Chondrocyte (in vitro differentiated cells): Measurements from ENCODE around the gene KCNMB1. TPM values are rescaled to one million over a fixed set of nuclear protein-coding genes. Genes with fewer than 3 reads are reported as not detected.

Source experiments
- DNase-seq: peaks from one replicate; pipeline ENCODE4 v3.0.0; 2021; ENCODE audit warnings: mixed read lengths, low spot score
- H3K27ac Mint-ChIP-seq: one replicate; pipeline ENCODE4 v1.8.0; 2021; ENCODE audit warnings: mild to moderate bottlenecking, moderate library complexity, mixed read lengths; ENCODE audit not compliant: unreplicated experiment
- H3K27me3 Mint-ChIP-seq: 2 replicates; pipeline ENCODE4 v1.8.0; 2021; ENCODE audit warnings: low read depth, mixed read lengths
- H3K36me3 Mint-ChIP-seq: 2 replicates; pipeline ENCODE4 v1.8.0; 2021; ENCODE audit warnings: low read depth, mixed read lengths
- H3K4me1 Mint-ChIP-seq: 2 replicates; pipeline ENCODE4 v1.8.0; 2021; ENCODE audit warnings: low read depth, mild to moderate bottlenecking, mixed read lengths
- H3K4me3 Mint-ChIP-seq: one replicate; pipeline ENCODE4 v1.8.0; 2021; ENCODE audit warnings: mild to moderate bottlenecking, moderate library complexity, mixed read lengths; ENCODE audit not compliant: unreplicated experiment
- H3K9me3 Mint-ChIP-seq: 2 replicates; pipeline ENCODE4 v1.8.0; 2021; ENCODE audit warnings: low read depth, mixed read lengths
- CTCF ChIP-seq: fragments of 200-600 bp; sonication (generic); IDR thresholded peaks from 2 replicates; pipeline ENCODE4 v1.5.0; 2021; ENCODE audit warnings: antibody characterized with exemption, mild to moderate bottlenecking, moderate library complexity
- total RNA-seq: library from RNA; stranded (reverse); gene quantifications from 3 replicates; pipeline ENCODE4 v1.2.1, GENCODE V29; 2021

KCNMB1 gene
- total RNA-seq, 1 donor from 2014 or later: 23.2 TPM

GRCh38 chr5:170372971-170373370 is 16.2 kb downstream of the KCNMB1 start:
- no peak overlapping the region for H3K27ac Mint-ChIP-seq
- H3K9me3 Mint-ChIP-seq: peaks cover 6% of the 10 kb centered on the region
- no peak for TF ChIP-seq CTCF
- no peak overlapping the region for H3K4me3 Mint-ChIP-seq
- no peak for DNase-seq
- H3K36me3 Mint-ChIP-seq: peaks cover 3% of the 10 kb centered on the region
- no peaks in the 10 kb centered on the region for H3K4me1 Mint-ChIP-seq
- H3K27me3 Mint-ChIP-seq: peaks cover 18% of the 10 kb centered on the region

GRCh38 chr5:170368586-170368985 is 20.6 kb downstream of the KCNMB1 start:
- Mint-ChIP-seq H3K27me3 (peaks cover 17% of the 10 kb centered on the region), H3K9me3 (no peaks in the 10 kb centered on the region), H3K4me3 (no peak overlapping the region), H3K36me3 (peaks cover 3% of the 10 kb centered on the region), H3K4me1 (no peaks in the 10 kb centered on the region), H3K27ac (no peak overlapping the region)
- no peak for TF ChIP-seq CTCF
- DNase-seq: no peak

- no peak for DNase-seq
- Mint-ChIP-seq H3K36me3 (peaks cover 3% of the 10 kb centered on the region), H3K4me3 (no peak overlapping the region), H3K4me1 (no peaks in the 10 kb centered on the region), H3K27ac (no peak overlapping the region), H3K27me3 (peaks cover 11% of the 10 kb centered on the region), H3K9me3 (no peaks in the 10 kb centered on the region)
- TF ChIP-seq CTCF: no peak
Measured at GRCh38 chr5:170366276-170366675, 22.9 kb downstream of the KCNMB1 start.

GRCh38 chr5:170365831-170366230 is 23.3 kb downstream of the KCNMB1 start:
- Mint-ChIP-seq H3K27me3 (peaks cover 11% of the 10 kb centered on the region), H3K27ac (no peak overlapping the region), H3K36me3 (peaks cover 3% of the 10 kb centered on the region), H3K4me1 (no peaks in the 10 kb centered on the region), H3K9me3 (no peaks in the 10 kb centered on the region), H3K4me3 (no peak overlapping the region)
- no peak for DNase-seq
- TF ChIP-seq CTCF: no peak

GRCh38 chr5:170365011-170365410 is 24.2 kb downstream of the KCNMB1 start:
- Mint-ChIP-seq H3K36me3 (peaks cover 2% of the 10 kb centered on the region), H3K4me1 (no peaks in the 10 kb centered on the region), H3K4me3 (no peak overlapping the region), H3K27me3 (peaks cover 11% of the 10 kb centered on the region), H3K9me3 (no peaks in the 10 kb centered on the region), H3K27ac (no peak overlapping the region)
- no peak for DNase-seq
- TF ChIP-seq CTCF: no peak
